Mesendoderm (in vitro differentiated cells): ENCODE measurements around the gene NLRP1.

Experiments used
- DNase-seq: peaks from one replicate; pipeline ENCODE4 v3.0.0; 2013
- H2AK5ac ChIP-seq: 2 replicates; pipeline ENCODE4 v1.6.1; 2013; ENCODE audit warnings: low read length, inconsistent platforms
- H2BK120ac ChIP-seq: 2 replicates; pipeline ENCODE4 v1.6.1; 2013; ENCODE audit warnings: low read depth, mild to moderate bottlenecking, low read length, moderate library complexity, mixed read lengths
- H2BK15ac ChIP-seq: replicated peaks from 2 replicates; pipeline ENCODE4 v1.6.1; 2013; ENCODE audit warnings: low read depth, mild to moderate bottlenecking, moderate library complexity
- H2BK5ac ChIP-seq: 2 replicates; pipeline ENCODE4 v1.6.1; 2013; ENCODE audit warnings: low read length, inconsistent platforms
- H3K18ac ChIP-seq: 2 replicates; pipeline ENCODE4 v1.6.1; 2013; ENCODE audit warnings: mild to moderate bottlenecking, low read length, mixed read lengths
- H3K23ac ChIP-seq: one replicate; pipeline ENCODE4 v1.6.1; 2013; ENCODE audit warnings: low read length
- H3K27ac ChIP-seq: 2 replicates; pipeline ENCODE4 v1.5.1; 2013; ENCODE audit warnings: low read depth, mild to moderate bottlenecking, inconsistent platforms, low read length, moderate library complexity
- H3K27me3 ChIP-seq: 2 replicates; pipeline ENCODE4 v1.6.1; 2013; ENCODE audit warnings: low read length, control low read depth, mild to moderate bottlenecking, inconsistent platforms; ENCODE audit not compliant: insufficient read depth, poor library complexity
- H3K36me3 ChIP-seq: 2 replicates; pipeline ENCODE4 v1.6.1; 2013; ENCODE audit warnings: low read length, inconsistent platforms; ENCODE audit not compliant: control insufficient read depth, insufficient read depth
- H3K4ac ChIP-seq: one replicate; pipeline ENCODE4 v1.6.1; 2013; ENCODE audit warnings: low read depth, mild to moderate bottlenecking, low read length, moderate library complexity
- H3K4me1 ChIP-seq: 2 replicates; pipeline ENCODE4 v1.6.1; 2013; ENCODE audit warnings: low read depth, low read length, inconsistent platforms; ENCODE audit not compliant: control insufficient read depth
- H3K4me2 ChIP-seq: 2 replicates; pipeline ENCODE4 v1.6.1; 2013; ENCODE audit warnings: low read length
- H3K4me3 ChIP-seq: 2 replicates; pipeline ENCODE4 v1.5.1; 2013; ENCODE audit warnings: mild to moderate bottlenecking, low read length
- H3K56ac ChIP-seq: one replicate; pipeline ENCODE4 v1.6.1; 2013; ENCODE audit warnings: low read length
- H3K79me1 ChIP-seq: 2 replicates; pipeline ENCODE4 v1.6.1; 2013; ENCODE audit warnings: low read length, inconsistent platforms
- H3K79me2 ChIP-seq: 2 replicates; pipeline ENCODE4 v1.6.1; 2013; ENCODE audit warnings: mild to moderate bottlenecking, low read length; ENCODE audit not compliant: control insufficient read depth, insufficient read depth
- H3K9ac ChIP-seq: 2 replicates; pipeline ENCODE4 v1.6.1; 2013; ENCODE audit warnings: low read length, inconsistent platforms
- H4K5ac ChIP-seq: one replicate; pipeline ENCODE4 v1.6.1; 2013; ENCODE audit warnings: low read length
- H4K8ac ChIP-seq: one replicate; pipeline ENCODE4 v1.6.1; 2013; ENCODE audit warnings: low read depth, mild to moderate bottlenecking, control low read depth, low read length, moderate library complexity
- WGBS: extraction: QIAGEN DNeasy Blood & Tissue Kit; methylation state at CpG from one replicate; pipeline ENCODE4 v1.1.7; 2013; ENCODE audit warnings: low lambda C conversion rate, missing lambda C conversion rate; ENCODE audit not compliant: insufficient coverage; ENCODE audit errors: extremely low coverage; 5-methylcytosine and 5-hydroxymethylcytosine counted together

Gene NLRP1

GRCh38 chr17:5481451-5481850 is 102.9 kb downstream of the NLRP1 start:
- H3K23ac ChIP-seq, result no peak overlapping the region
- no peak overlapping the region for H3K4me2 ChIP-seq
- no CpG with 5 or more reads among the region's 4 CpGs for WGBS
- no peak overlapping the region for H3K27ac ChIP-seq
- no peak overlapping the region for H4K5ac ChIP-seq
- H3K4ac ChIP-seq, result no peak overlapping the region
- peaks cover 12% of the 10 kb centered on the region for H3K79me1 ChIP-seq
- no peak overlapping the region for H3K9ac ChIP-seq
- H2BK15ac ChIP-seq, result no peak overlapping the region
- no peaks in the 10 kb centered on the region for H3K27me3 ChIP-seq
- no peak overlapping the region for H2BK120ac ChIP-seq
- H3K4me3 ChIP-seq, result no peak overlapping the region
- H2BK5ac ChIP-seq, result no peak overlapping the region
- H3K36me3 ChIP-seq, result peaks cover 8% of the 10 kb centered on the region
- no peaks in the 10 kb centered on the region for H3K4me1 ChIP-seq
- H3K79me2 ChIP-seq, result peaks cover 20% of the 10 kb centered on the region
- H3K18ac ChIP-seq, result no peak overlapping the region
- DNase-seq, result no peak
- H4K8ac ChIP-seq, result no peak overlapping the region
- H3K56ac ChIP-seq, result no peak overlapping the region
- H2AK5ac ChIP-seq, result no peak overlapping the region

GRCh38 chr17:5480962-5481361 is 103.3 kb downstream of the NLRP1 start:
- no peak overlapping the region for H2BK5ac ChIP-seq
- H3K4me1 ChIP-seq, result no peaks in the 10 kb centered on the region
- no peak overlapping the region for H4K5ac ChIP-seq
- H3K18ac ChIP-seq, result no peak overlapping the region
- no peaks in the 10 kb centered on the region for H3K27me3 ChIP-seq
- no peak overlapping the region for H2BK120ac ChIP-seq
- H2AK5ac ChIP-seq, result no peak overlapping the region
- no peak overlapping the region for H2BK15ac ChIP-seq
- H3K79me2 ChIP-seq, result peaks cover 20% of the 10 kb centered on the region
- no peak overlapping the region for H3K23ac ChIP-seq
- H4K8ac ChIP-seq, result no peak overlapping the region
- H3K36me3 ChIP-seq, result peaks cover 8% of the 10 kb centered on the region
- peaks cover 12% of the 10 kb centered on the region for H3K79me1 ChIP-seq
- WGBS, result no CpG with 5 or more reads among the region's 6 CpGs
- DNase-seq, result no peak
- no peak overlapping the region for H3K4me3 ChIP-seq
- H3K4ac ChIP-seq, result no peak overlapping the region
- H3K27ac ChIP-seq, result no peak overlapping the region
- H3K4me2 ChIP-seq, result no peak overlapping the region
- no peak overlapping the region for H3K56ac ChIP-seq
- no peak overlapping the region for H3K9ac ChIP-seq

- WGBS, result no CpG with 5 or more reads among the region's 4 CpGs
- no peak overlapping the region for H3K9ac ChIP-seq
- peaks cover 9% of the 10 kb centered on the region for H3K36me3 ChIP-seq
These were observed 105.3 kb downstream of the NLRP1 start for GRCh38 chr17:5478992-5479391.

DNA sequence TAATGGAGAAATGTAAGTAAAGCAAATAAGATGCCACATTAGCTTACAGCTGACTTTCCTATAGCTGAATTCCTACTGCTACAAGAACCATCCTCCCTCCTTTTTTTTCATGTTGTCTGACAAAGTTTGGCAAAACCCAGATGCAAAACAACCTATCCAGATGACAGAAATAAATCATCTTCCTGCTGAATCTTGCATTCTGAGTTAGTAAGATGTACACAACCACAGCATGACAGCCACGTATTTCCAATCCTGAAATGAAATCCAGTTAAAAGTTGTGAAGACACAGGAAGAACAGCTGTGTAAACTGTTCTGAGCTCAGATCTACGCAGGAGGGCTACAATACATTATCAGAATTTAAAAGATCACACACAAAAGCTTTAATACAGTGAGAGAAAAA is 110.4 kb downstream of the NLRP1 start:
- H3K9ac ChIP-seq, result no peak overlapping the region
- no peak overlapping the region for H3K56ac ChIP-seq
- peaks cover 5% of the 10 kb centered on the region for H3K36me3 ChIP-seq
- no peak overlapping the region for H3K27ac ChIP-seq
- H2BK15ac ChIP-seq, result no peak overlapping the region
- no peak overlapping the region for H3K4me3 ChIP-seq
- peaks cover 2% of the 10 kb centered on the region for H3K79me1 ChIP-seq
- H3K4me1 ChIP-seq, result no peaks in the 10 kb centered on the region
- H3K23ac ChIP-seq, result no peak overlapping the region
- H3K4ac ChIP-seq, result no peak overlapping the region
- no peak overlapping the region for H3K4me2 ChIP-seq
- H3K27me3 ChIP-seq, result no peaks in the 10 kb centered on the region
- H2BK5ac ChIP-seq, result no peak overlapping the region
- H3K79me2 ChIP-seq, result no peaks in the 10 kb centered on the region
- no peak overlapping the region for H4K5ac ChIP-seq
- H2BK120ac ChIP-seq, result no peak overlapping the region
- H2AK5ac ChIP-seq, result no peak overlapping the region
- H4K8ac ChIP-seq, result no peak overlapping the region
- no CpG with 5 or more reads among the region's 2 CpGs for WGBS
- no peak for DNase-seq
- H3K18ac ChIP-seq, result no peak overlapping the region

More at GRCh38 chr17:5478992-5479391, 105.3 kb downstream of the NLRP1 start:
- Histone ChIP-seq H3K4me1 (no peaks in the 10 kb centered on the region), H3K79me1 (peaks cover 9% of the 10 kb centered on the region), H2BK15ac (no peak overlapping the region), H3K79me2 (peaks cover 6% of the 10 kb centered on the region), H4K5ac (no peak overlapping the region), H2BK5ac (no peak overlapping the region), H3K4me2 (no peak overlapping the region), H4K8ac (no peak overlapping the region), H3K27ac (no peak overlapping the region), H3K23ac (no peak overlapping the region), H3K18ac (no peak overlapping the region), H3K4ac (no peak overlapping the region), H3K4me3 (no peak overlapping the region), H2BK120ac (no peak overlapping the region), H3K27me3 (no peaks in the 10 kb centered on the region), H2AK5ac (no peak overlapping the region), H3K56ac (no peak overlapping the region)
- no peak for DNase-seq

DNA sequence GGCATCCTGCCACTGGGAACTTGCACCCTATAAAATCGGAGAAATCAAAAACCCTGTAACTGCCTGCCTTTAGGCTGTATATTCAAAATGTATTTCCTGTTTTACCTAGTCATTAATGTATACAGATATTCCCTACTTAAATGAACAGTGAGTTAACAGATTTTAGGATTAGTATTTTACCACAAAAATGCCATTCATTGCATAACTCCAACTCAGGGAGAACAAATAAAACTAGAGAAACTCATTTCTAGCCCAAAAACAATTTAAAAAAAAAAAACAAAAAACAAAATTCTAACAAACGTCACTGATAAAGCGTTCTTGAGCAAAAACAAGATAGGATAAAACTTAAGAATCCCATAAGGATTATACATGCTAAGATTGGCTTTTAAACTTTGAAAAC is 111.8 kb downstream of the NLRP1 start:
- no peak for DNase-seq
- H3K18ac ChIP-seq, result no peak overlapping the region
- H3K4me1 ChIP-seq, result no peaks in the 10 kb centered on the region
- H3K79me2 ChIP-seq, result peaks cover 11% of the 10 kb centered on the region
- no peak overlapping the region for H3K56ac ChIP-seq
- H3K4me3 ChIP-seq, result no peak overlapping the region
- H3K23ac ChIP-seq, result no peak overlapping the region
- no peak overlapping the region for H3K27ac ChIP-seq
- H3K79me1 ChIP-seq, result peaks cover 2% of the 10 kb centered on the region
- no peak overlapping the region for H3K9ac ChIP-seq
- 100% methylated on average over 2 of the region's 3 CpGs for WGBS
- no peaks in the 10 kb centered on the region for H3K27me3 ChIP-seq
- no peak overlapping the region for H2BK5ac ChIP-seq
- no peak overlapping the region for H2BK120ac ChIP-seq
- H2AK5ac ChIP-seq, result no peak overlapping the region
- H3K4me2 ChIP-seq, result no peak overlapping the region
- H3K4ac ChIP-seq, result no peak overlapping the region
- no peak overlapping the region for H2BK15ac ChIP-seq
- peaks cover 3% of the 10 kb centered on the region for H3K36me3 ChIP-seq
- H4K8ac ChIP-seq, result no peak overlapping the region
- no peak overlapping the region for H4K5ac ChIP-seq

- Histone ChIP-seq H3K36me3 (no peaks in the 10 kb centered on the region), H3K27ac (peak overlapping the region; percentile 48)
- no CpG with 5 or more reads among the region's 17 CpGs for WGBS
These were observed 116.2 kb downstream of the NLRP1 start for GRCh38 chr17:5468075-5468473.

More at GRCh38 chr17:5468075-5468473, 116.2 kb downstream of the NLRP1 start:
- Histone ChIP-seq H3K4ac (peak overlapping the region; percentile 64), H3K18ac (peak overlapping the region; percentile 52), H2AK5ac (no peak overlapping the region), H4K8ac (no peak overlapping the region), H3K4me1 (peaks cover 6% of the 10 kb centered on the region), H3K27me3 (no peaks in the 10 kb centered on the region), H3K79me2 (peaks cover 54% of the 10 kb centered on the region), H3K79me1 (peaks cover 2% of the 10 kb centered on the region), H2BK15ac (no peak overlapping the region), H3K4me3 (peak overlapping the region; percentile 69), H2BK5ac (peak overlapping the region; percentile 65), H3K56ac (peak overlapping the region; percentile 94), H3K4me2 (peak overlapping the region; percentile 59), H3K9ac (peak overlapping the region; percentile 95), H3K23ac (peak overlapping the region; percentile 97), H4K5ac (no peak overlapping the region), H2BK120ac (no peak overlapping the region)
- DNase-seq, result no peak
